GM23248 (cell line): ENCODE measurements around the gene AKAP12.

Source experiments
- EZH2 ChIP-seq: fragments of 200-600 bp; sonication (generic); IDR thresholded peaks from 2 replicates; pipeline ENCODE4 v1.6.1; 2018; ENCODE audit warnings: antibody characterized with exemption, mild to moderate bottlenecking; ENCODE audit not compliant: insufficient read depth, poor library complexity, severe bottlenecking
- EZH2phosphoT487 ChIP-seq: fragments of 200-600 bp; sonication (generic); IDR thresholded peaks from 2 replicates; pipeline ENCODE4 v1.6.1; 2018; ENCODE audit warnings: antibody characterized with exemption, moderate library complexity, mild to moderate bottlenecking, low read depth; ENCODE audit not compliant: insufficient read depth

GRCh38 chr6:151275566-151275965 is 35.8 kb downstream of the AKAP12 start:
- TF ChIP-seq EZH2phosphoT487 (no peak), EZH2 (no peak)
